B cell (primary cell): ENCODE results near the gene PI4KA. TPM values are rescaled to one million over a fixed set of nuclear protein-coding genes. Genes with fewer than 3 reads are reported as not detected.

Experiments used
- ATAC-seq: fragments of 200-7000 bp; cut with Tn5 transposase; one replicate; pipeline ENCODE4 v1.10.0; 2021; ENCODE audit warnings: low read depth, mild to moderate bottlenecking, moderate number of reproducible peaks, moderate library complexity
- CTCF ChIA-PET: fragments of 350-600 bp; sonication (Branson Sonifier 250); formaldehyde crosslinking; loops from one replicate; lab custom pipeline; 2021; ENCODE audit warnings: antibody characterized with exemption, inconsistent platforms; lab: Charles Lee
- POLR2A ChIA-PET: fragments of 350-600 bp; sonication (Branson Sonifier 250); formaldehyde crosslinking; loops from one replicate; lab custom pipeline; 2021; ENCODE audit warnings: antibody characterized with exemption; lab: Charles Lee
- DNase-seq: peaks from one replicate; pipeline ENCODE4 v3.0.0; 2013
- H2AFZ ChIP-seq: 2 replicates; pipeline ENCODE4 v1.6.1; 2012; ENCODE audit warnings: mild to moderate bottlenecking, low read depth, low read length; ENCODE audit not compliant: insufficient read depth, poor library complexity, severe bottlenecking
- H3K27ac ChIP-seq, 2 donors: 1 replicate in 1 of 2; 2 replicates in 1 of 2; pipeline ENCODE4 v1.5.1; 2012 to 2013; ENCODE audit warnings: low read length in 2 of 2, mild to moderate bottlenecking in 2 of 2, moderate library complexity in 1 of 2
- H3K27me3 ChIP-seq, 4 experiments: fragments of 200-600 bp in 1 of 4; sonication (generic) in 1 of 4; replicated peaks in 1 of 4; 1 replicate in 2 of 4; 2 replicates in 2 of 4; pipeline versions ENCODE4 v1.6.1 to v1.7.0; 2013 to 2016; ENCODE audit warnings: low read length in 3 of 4, mild to moderate bottlenecking in 2 of 4, mixed read lengths in 1 of 4, moderate library complexity in 1 of 4; ENCODE audit not compliant: insufficient read depth in 4 of 4, control insufficient read depth in 3 of 4; ENCODE audit errors: control extremely low read depth in 1 of 4
- H3K36me3 ChIP-seq, 2 experiments: replicated peaks in 1 of 2; 1 replicate in 1 of 2; 2 replicates in 1 of 2; pipeline versions ENCODE4 v1.6.1 to v1.7.1; 2013; ENCODE audit warnings: low read length in 1 of 2; ENCODE audit not compliant: insufficient read depth in 2 of 2, control insufficient read depth in 1 of 2; ENCODE audit errors: control extremely low read depth in 1 of 2, extremely low read depth in 1 of 2
- H3K4me1 ChIP-seq, 2 donors: fragments of 200-600 bp in 1 of 2; sonication (generic) in 1 of 2; 1 replicate in 1 of 2; 2 replicates in 1 of 2; pipeline versions ENCODE4 v1.5.1 to v1.6.1; 2013 to 2017; ENCODE audit warnings: low read length in 2 of 2; ENCODE audit not compliant: control insufficient read depth in 2 of 2, insufficient read depth in 2 of 2
- H3K4me2 ChIP-seq: replicated peaks from 2 replicates; pipeline ENCODE3; 2012; ENCODE audit warnings: mild to moderate bottlenecking, low read depth, low read length; ENCODE audit not compliant: poor library complexity, severe bottlenecking
- H3K4me3 ChIP-seq, 5 experiments: fragments of 200-600 bp in 1 of 5; sonication (generic) in 1 of 5; 1 replicate in 3 of 5; 2 replicates in 2 of 5; pipeline versions ENCODE4 v1.5.1 to v1.7.0; 2011 to 2016; ENCODE audit warnings: low read length in 4 of 5, mild to moderate bottlenecking in 4 of 5, low read depth in 2 of 5, control low read depth in 1 of 5, moderate library complexity in 1 of 5; ENCODE audit not compliant: insufficient read depth in 1 of 5; ENCODE audit errors: control extremely low read depth in 1 of 5, extremely low read depth in 1 of 5
- H3K79me2 ChIP-seq: fragments of 200-600 bp; sonication (generic); one replicate; pipeline ENCODE4 v1.6.0; 2016; ENCODE audit warnings: low read length; ENCODE audit not compliant: control insufficient read depth, insufficient read depth
- H3K9ac ChIP-seq: fragments of 200-600 bp; sonication (generic); 2 replicates; pipeline ENCODE4 v1.6.1; 2017; ENCODE audit warnings: mild to moderate bottlenecking, low read length, moderate library complexity
- H3K9me3 ChIP-seq, 3 donors: one replicate each; pipeline versions ENCODE4 v1.6.1 to v1.7.1; 2013; ENCODE audit warnings: low read length in 2 of 3; ENCODE audit not compliant: control insufficient read depth in 2 of 3, insufficient read depth in 1 of 3; ENCODE audit errors: control extremely low read depth in 1 of 3
- H4K20me1 ChIP-seq: 2 replicates; pipeline ENCODE4 v1.6.0; 2012; ENCODE audit warnings: mild to moderate bottlenecking, low read length; ENCODE audit not compliant: insufficient read depth, control insufficient read depth, poor library complexity, severe bottlenecking
- H3K27ac Mint-ChIP-seq: one replicate; pipeline ENCODE4 v1.8.0; 2021; ENCODE audit warnings: mixed read lengths
- H3K27me3 Mint-ChIP-seq: one replicate; pipeline ENCODE4 v1.8.0; 2021; ENCODE audit warnings: mixed read lengths
- H3K4me1 Mint-ChIP-seq: one replicate; pipeline ENCODE4 v1.8.0; 2021; ENCODE audit warnings: mixed read lengths
- H3K4me3 Mint-ChIP-seq: one replicate; pipeline ENCODE4 v1.8.0; 2021; ENCODE audit warnings: mixed read lengths
- H3K9me3 Mint-ChIP-seq: one replicate; pipeline ENCODE4 v1.8.0; 2022; ENCODE audit warnings: mixed read lengths; ENCODE audit not compliant: insufficient read depth
- EZH2 ChIP-seq: IDR thresholded peaks from 2 replicates; pipeline ENCODE4 v1.6.1; 2012; ENCODE audit warnings: borderline replicate concordance, low read depth, mild to moderate bottlenecking, moderate library complexity, low read length; ENCODE audit not compliant: insufficient read depth, poor library complexity, severe bottlenecking
- WGBS: methylation state at CpG from one replicate; pipeline ENCODE4 v1.1.5; 2013; ENCODE audit warnings: missing lambda C conversion rate; ENCODE audit not compliant: insufficient coverage; 5-methylcytosine and 5-hydroxymethylcytosine counted together
- intact Hi-C: fragments of 100-400 bp; cut with micrococcal nuclease; formaldehyde crosslinking; loops from one replicate; pipeline ENCODE4 v1.10.0; 2022
- polyA plus RNA-seq: library from polyadenylated mRNA; depleted of rRNA; stranded (reverse); fragments of >200 nt; gene quantifications from 2 replicates; pipeline ENCODE4 v1.2.3, GENCODE V29; 2012
- total RNA-seq, 2 donors: library from RNA; stranded (reverse); fragments of 120-200 nt in 1 of 2; gene quantifications; 1 replicate in 1 of 2; 2 replicates in 1 of 2; pipeline versions ENCODE4 v1.2.3 to v1.2.4, GENCODE V29; 2013 to 2022
- TF ChIP-seq, protein P1 (sequence below): fragments of 200-600 bp; IDR thresholded peaks from one replicate; pipeline ENCODE4 v1.8.0; 2022; ENCODE audit warnings: antibody characterized with exemption, mild to moderate bottlenecking

Gene PI4KA
- total and polyA plus RNA-seq, 2 donors (not counting 1 experiment from before 2014, with no cell fraction given): 85.9 to 156 TPM

DNA sequence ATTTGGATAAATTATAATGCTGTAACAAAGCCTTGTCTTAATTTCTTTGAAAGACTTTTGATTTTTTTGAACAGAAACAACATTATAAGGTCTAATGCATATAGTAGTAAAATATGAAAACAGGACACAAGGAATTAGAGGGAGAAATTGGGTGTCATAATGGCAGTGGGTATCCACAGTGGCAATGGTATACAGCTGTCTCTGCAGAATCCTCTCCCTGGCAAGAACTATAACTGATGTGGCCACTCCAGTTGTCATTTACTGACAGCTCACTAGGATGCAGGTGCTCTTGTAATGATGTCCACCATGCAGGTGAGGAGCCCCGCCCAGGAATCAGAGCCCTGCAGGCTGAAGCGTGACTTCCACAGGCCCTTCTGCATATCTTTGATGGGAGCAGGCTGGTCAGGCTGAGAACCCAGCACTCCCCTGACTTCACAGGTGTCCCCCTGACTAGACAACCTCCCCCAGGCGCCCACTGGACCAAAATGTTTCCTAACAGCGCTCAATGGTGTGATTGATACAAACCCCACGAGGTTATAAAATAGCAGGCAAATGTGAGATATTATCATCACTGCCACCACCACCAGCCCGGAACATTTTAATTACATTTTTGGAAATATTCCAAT is 117.5 kb downstream of the PI4KA start:
- intact Hi-C loops: loop anchor here (5.0 kb wide), 1 partner anchor 179 kb away; no protein-coding TSS in a partner anchor
- H2AFZ ChIP-seq: no peak overlapping the region
- H4K20me1 ChIP-seq: no peaks in the 10 kb centered on the region
- H3K4me1 ChIP-seq: no peaks in the 10 kb centered on the region
- H3K27ac ChIP-seq: no peak overlapping the region
- no peak overlapping the region for H3K4me3 ChIP-seq
- H3K79me2 ChIP-seq: no peaks in the 10 kb centered on the region
- H3K4me2 ChIP-seq: no peak overlapping the region
- H3K9me3 ChIP-seq: no peaks in the 10 kb centered on the region
- peaks cover 0 to 53% of the 10 kb centered on the region in 2 experiments for H3K36me3 ChIP-seq
- H3K9ac ChIP-seq: no peak overlapping the region
- no peak for DNase-seq
- WGBS: 100% methylated on average over 1 of the region's 6 CpGs
- TF ChIP-seq EZH2: no peak
- TF ChIP-seq, protein P1, sequence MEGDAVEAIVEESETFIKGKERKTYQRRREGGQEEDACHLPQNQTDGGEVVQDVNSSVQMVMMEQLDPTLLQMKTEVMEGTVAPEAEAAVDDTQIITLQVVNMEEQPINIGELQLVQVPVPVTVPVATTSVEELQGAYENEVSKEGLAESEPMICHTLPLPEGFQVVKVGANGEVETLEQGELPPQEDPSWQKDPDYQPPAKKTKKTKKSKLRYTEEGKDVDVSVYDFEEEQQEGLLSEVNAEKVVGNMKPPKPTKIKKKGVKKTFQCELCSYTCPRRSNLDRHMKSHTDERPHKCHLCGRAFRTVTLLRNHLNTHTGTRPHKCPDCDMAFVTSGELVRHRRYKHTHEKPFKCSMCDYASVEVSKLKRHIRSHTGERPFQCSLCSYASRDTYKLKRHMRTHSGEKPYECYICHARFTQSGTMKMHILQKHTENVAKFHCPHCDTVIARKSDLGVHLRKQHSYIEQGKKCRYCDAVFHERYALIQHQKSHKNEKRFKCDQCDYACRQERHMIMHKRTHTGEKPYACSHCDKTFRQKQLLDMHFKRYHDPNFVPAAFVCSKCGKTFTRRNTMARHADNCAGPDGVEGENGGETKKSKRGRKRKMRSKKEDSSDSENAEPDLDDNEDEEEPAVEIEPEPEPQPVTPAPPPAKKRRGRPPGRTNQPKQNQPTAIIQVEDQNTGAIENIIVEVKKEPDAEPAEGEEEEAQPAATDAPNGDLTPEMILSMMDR: no peak
- ChIA-PET POLR2A (no interaction called here), CTCF (interaction anchor here (0.7 to 3.5 kb wide), 17 partner anchors 10 to 1115 kb away, joined by 3 to 26 read pairs (median 3); no protein-coding TSS in a partner anchor)
- Mint-ChIP-seq H3K27me3 (no peaks in the 10 kb centered on the region), H3K4me1 (peaks cover 7% of the 10 kb centered on the region), H3K4me3 (no peak overlapping the region), H3K9me3 (no peaks in the 10 kb centered on the region), H3K27ac (no peak overlapping the region)
- no peak for ATAC-seq
- no peaks in the 10 kb centered on the region for H3K27me3 ChIP-seq

DNA sequence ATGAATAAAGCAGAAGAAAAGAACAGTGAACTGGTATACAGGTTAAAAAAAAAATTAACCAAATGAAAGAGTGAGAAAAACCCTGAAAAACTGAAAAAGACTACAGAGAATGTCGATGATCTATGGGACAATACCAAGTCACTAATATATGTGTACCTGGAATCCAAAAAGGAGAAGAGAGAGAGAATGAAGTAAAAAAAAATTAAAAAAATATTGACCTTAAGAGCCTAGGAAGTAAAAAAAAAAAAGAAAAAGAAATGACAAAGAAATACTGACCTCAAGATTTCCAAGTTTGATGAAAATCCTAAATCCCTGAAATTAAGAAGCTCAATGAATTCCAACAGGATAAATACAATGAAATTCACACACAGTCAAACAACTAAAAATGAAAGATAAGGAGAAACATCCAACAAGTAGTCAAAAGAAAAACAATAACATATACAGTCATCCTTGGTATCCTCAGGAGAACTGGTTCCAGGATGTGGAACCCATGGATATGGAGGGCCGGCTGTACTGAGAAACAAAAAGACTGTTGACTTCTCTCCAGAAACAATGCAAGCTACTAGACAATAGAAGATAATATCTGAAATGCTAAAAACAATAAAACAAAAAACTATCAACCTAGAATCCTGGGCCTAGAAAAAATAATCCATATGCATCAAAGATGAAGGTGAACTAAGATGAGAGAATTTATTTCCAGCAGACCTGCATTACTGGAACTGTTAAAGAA is 118.2 kb downstream of the PI4KA start:
- Histone ChIP-seq H3K4me3 (no peak overlapping the region), H3K27me3 (no peaks in the 10 kb centered on the region), H3K4me1 (no peaks in the 10 kb centered on the region), H4K20me1 (no peaks in the 10 kb centered on the region), H3K36me3 (peaks cover 0 to 50% of the 10 kb centered on the region in 2 experiments), H3K4me2 (no peak overlapping the region), H3K79me2 (no peaks in the 10 kb centered on the region), H2AFZ (no peak overlapping the region), H3K9ac (no peak overlapping the region), H3K9me3 (no peaks in the 10 kb centered on the region), H3K27ac (no peak overlapping the region)
- intact Hi-C loops: loop anchor here (5.0 kb wide), 1 partner anchor 178 kb away; no protein-coding TSS in a partner anchor
- H3K9me3 Mint-ChIP-seq: no peaks in the 10 kb centered on the region
- ChIA-PET POLR2A (no interaction called here), CTCF (interaction anchor here (0.7 to 3.5 kb wide), 6 partner anchors 10 to 1116 kb away, joined by 3 to 26 read pairs (median 4); no protein-coding TSS in a partner anchor)
- DNase-seq: no peak
- TF ChIP-seq EZH2: no peak
- TF ChIP-seq, protein P1: no peak
- no peak for ATAC-seq
- no peak overlapping the region for H3K27ac Mint-ChIP-seq
- H3K4me1 Mint-ChIP-seq: peaks cover 7% of the 10 kb centered on the region
- no peak overlapping the region for H3K4me3 Mint-ChIP-seq
- WGBS: no CpG with 5 or more reads among the region's 2 CpGs
- no peaks in the 10 kb centered on the region for H3K27me3 Mint-ChIP-seq
